Loucy (cell line): ENCODE measurements around the gene PEX3.

Experiments
- H2AFZ ChIP-seq: fragments of 200-600 bp; sonication (generic); 2 replicates; pipeline ENCODE4 v1.6.0; 2016; ENCODE audit warnings: antibody characterized with exemption, mild to moderate bottlenecking, low read length, moderate library complexity
- H3F3A ChIP-seq: fragments of 200-600 bp; 2 replicates; pipeline ENCODE4 v1.6.0; 2016; ENCODE audit warnings: antibody characterized with exemption, low read depth, mild to moderate bottlenecking
- H3K27me3 ChIP-seq: fragments of 200-600 bp; sonication (generic); 2 replicates; pipeline ENCODE4 v1.6.1; 2014; ENCODE audit warnings: low read length, mild to moderate bottlenecking; ENCODE audit not compliant: insufficient read depth, poor library complexity, severe bottlenecking
- H3K36me3 ChIP-seq: fragments of 200-600 bp; sonication (generic); 2 replicates; pipeline ENCODE4 v1.6.1; 2016; ENCODE audit warnings: low read length; ENCODE audit not compliant: insufficient read depth
- H3K4me1 ChIP-seq: fragments of 200-600 bp; sonication (generic); 2 replicates; pipeline ENCODE4 v1.5.1; 2014; ENCODE audit warnings: low read length, mild to moderate bottlenecking; ENCODE audit not compliant: insufficient read depth, poor library complexity, severe bottlenecking
- H3K4me2 ChIP-seq: fragments of 200-600 bp; sonication (generic); 2 replicates; pipeline ENCODE4 v1.6.0; 2014; ENCODE audit warnings: antibody characterized with exemption, low read length, low read depth, mild to moderate bottlenecking; ENCODE audit not compliant: poor library complexity, severe bottlenecking
- H3K4me3 ChIP-seq: fragments of 200-600 bp; sonication (generic); 2 replicates; pipeline ENCODE4 v1.5.1; 2014; ENCODE audit warnings: low read length, mild to moderate bottlenecking, mixed read lengths; ENCODE audit not compliant: poor library complexity, severe bottlenecking
- H3K79me2 ChIP-seq: fragments of 200-600 bp; sonication (generic); 2 replicates; pipeline ENCODE4 v1.6.1; 2014; ENCODE audit warnings: low read length; ENCODE audit not compliant: insufficient read depth
- H3K9ac ChIP-seq: fragments of 200-600 bp; sonication (generic); 2 replicates; pipeline ENCODE4 v1.6.0; 2014; ENCODE audit warnings: mild to moderate bottlenecking, low read depth, low read length, moderate library complexity; ENCODE audit not compliant: poor library complexity, severe bottlenecking
- H3K9me2 ChIP-seq: fragments of 200-600 bp; sonication (generic); replicated peaks from 2 replicates; pipeline ENCODE4 v1.6.1; 2016; ENCODE audit warnings: low read depth, low read length, mixed read lengths
- H3K9me3 ChIP-seq: fragments of 200-600 bp; sonication (generic); 2 replicates; pipeline ENCODE4 v1.6.1; 2014; ENCODE audit warnings: mild to moderate bottlenecking, antibody characterized with exemption, low read length, low read depth; ENCODE audit not compliant: insufficient read depth
- H4K20me1 ChIP-seq: fragments of 200-600 bp; sonication (generic); 2 replicates; pipeline ENCODE4 v1.6.0; 2014; ENCODE audit warnings: antibody characterized with exemption, low read length, mild to moderate bottlenecking; ENCODE audit not compliant: insufficient read depth, poor library complexity, severe bottlenecking
- EZH2phosphoT487 ChIP-seq: fragments of 200-600 bp; IDR thresholded peaks from 2 replicates; pipeline ENCODE4 v1.6.1; 2018; ENCODE audit warnings: antibody characterized with exemption, mild to moderate bottlenecking, moderate library complexity, borderline replicate concordance
- TF ChIP-seq, protein P1 (sequence below): fragments of 200-600 bp; sonication (generic); conservative IDR thresholded peaks from 2 replicates; pipeline ENCODE4 v1.5.1; 2014; ENCODE audit warnings: mild to moderate bottlenecking, antibody characterized with exemption, low read length

Gene PEX3

GRCh38 chr6:143402721-143403336 lies 47.8 kb upstream of the PEX3 start:
- Histone ChIP-seq H3K36me3 (no peaks in the 10 kb centered on the region), H3K4me2 (no peak overlapping the region), H3K27me3 (no peaks in the 10 kb centered on the region), H3K4me3 (no peak overlapping the region), H3K79me2 (no peaks in the 10 kb centered on the region), H3K9me2 (no peaks in the 10 kb centered on the region), H2AFZ (no peak overlapping the region), H3K4me1 (peaks cover 17% of the 10 kb centered on the region), H3K9me3 (no peaks in the 10 kb centered on the region), H3K9ac (no peak overlapping the region), H4K20me1 (no peaks in the 10 kb centered on the region), H3F3A (no peaks in the 10 kb centered on the region)
- TF ChIP-seq, protein P1, sequence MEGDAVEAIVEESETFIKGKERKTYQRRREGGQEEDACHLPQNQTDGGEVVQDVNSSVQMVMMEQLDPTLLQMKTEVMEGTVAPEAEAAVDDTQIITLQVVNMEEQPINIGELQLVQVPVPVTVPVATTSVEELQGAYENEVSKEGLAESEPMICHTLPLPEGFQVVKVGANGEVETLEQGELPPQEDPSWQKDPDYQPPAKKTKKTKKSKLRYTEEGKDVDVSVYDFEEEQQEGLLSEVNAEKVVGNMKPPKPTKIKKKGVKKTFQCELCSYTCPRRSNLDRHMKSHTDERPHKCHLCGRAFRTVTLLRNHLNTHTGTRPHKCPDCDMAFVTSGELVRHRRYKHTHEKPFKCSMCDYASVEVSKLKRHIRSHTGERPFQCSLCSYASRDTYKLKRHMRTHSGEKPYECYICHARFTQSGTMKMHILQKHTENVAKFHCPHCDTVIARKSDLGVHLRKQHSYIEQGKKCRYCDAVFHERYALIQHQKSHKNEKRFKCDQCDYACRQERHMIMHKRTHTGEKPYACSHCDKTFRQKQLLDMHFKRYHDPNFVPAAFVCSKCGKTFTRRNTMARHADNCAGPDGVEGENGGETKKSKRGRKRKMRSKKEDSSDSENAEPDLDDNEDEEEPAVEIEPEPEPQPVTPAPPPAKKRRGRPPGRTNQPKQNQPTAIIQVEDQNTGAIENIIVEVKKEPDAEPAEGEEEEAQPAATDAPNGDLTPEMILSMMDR: no peak
- no peak for TF ChIP-seq EZH2phosphoT487

- Histone ChIP-seq H3K9me3 (no peaks in the 10 kb centered on the region), H3K27me3 (no peaks in the 10 kb centered on the region), H3K4me1 (peaks cover 10% of the 10 kb centered on the region), H4K20me1 (no peaks in the 10 kb centered on the region), H3K79me2 (no peaks in the 10 kb centered on the region), H3K9ac (no peak overlapping the region), H3K9me2 (no peaks in the 10 kb centered on the region), H3K36me3 (no peaks in the 10 kb centered on the region), H3K4me3 (no peak overlapping the region), H2AFZ (no peak overlapping the region), H3K4me2 (no peak overlapping the region), H3F3A (no peaks in the 10 kb centered on the region)
- TF ChIP-seq, protein P1: no peak
- TF ChIP-seq EZH2phosphoT487: no peak
Observed at GRCh38 chr6:143405373-143406154, 45.0 kb upstream of the PEX3 start.

DNA sequence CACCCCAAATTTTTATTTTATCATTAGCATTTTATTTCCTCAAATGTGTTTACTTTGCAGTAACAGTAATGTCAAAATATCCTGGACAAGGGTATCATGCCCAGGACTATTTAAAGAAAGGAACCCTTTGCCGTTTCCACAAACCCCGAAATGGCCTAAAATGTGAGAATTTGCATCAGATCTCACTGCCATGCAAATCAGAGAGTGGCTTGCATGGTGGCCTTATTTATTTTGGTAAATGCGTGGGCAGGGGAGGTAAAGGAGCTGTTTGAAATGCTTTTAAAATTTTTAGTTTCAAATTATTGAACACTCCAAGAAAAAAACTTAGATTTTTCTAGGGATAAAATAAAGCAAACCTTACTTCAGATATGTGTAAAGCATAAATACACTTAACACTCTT lies 43.9 kb upstream of the PEX3 start:
- Histone ChIP-seq H3K36me3 (no peaks in the 10 kb centered on the region), H3K4me2 (no peak overlapping the region), H3K27me3 (no peaks in the 10 kb centered on the region), H3K9me2 (no peaks in the 10 kb centered on the region), H3K9ac (no peak overlapping the region), H3K9me3 (no peaks in the 10 kb centered on the region), H4K20me1 (no peaks in the 10 kb centered on the region), H3K4me3 (no peak overlapping the region), H2AFZ (no peak overlapping the region), H3K79me2 (no peaks in the 10 kb centered on the region), H3K4me1 (peaks cover under 1% of the 10 kb centered on the region), H3F3A (no peaks in the 10 kb centered on the region)
- TF ChIP-seq, protein P1: no peak
- TF ChIP-seq EZH2phosphoT487: no peak
